Measurements from ENCODE around the gene KRTAP3-2.
A peak's percentile ranks its signal among the peaks of the same experiment; 100 is the strongest.

The KRTAP3-2 gene

DNA sequence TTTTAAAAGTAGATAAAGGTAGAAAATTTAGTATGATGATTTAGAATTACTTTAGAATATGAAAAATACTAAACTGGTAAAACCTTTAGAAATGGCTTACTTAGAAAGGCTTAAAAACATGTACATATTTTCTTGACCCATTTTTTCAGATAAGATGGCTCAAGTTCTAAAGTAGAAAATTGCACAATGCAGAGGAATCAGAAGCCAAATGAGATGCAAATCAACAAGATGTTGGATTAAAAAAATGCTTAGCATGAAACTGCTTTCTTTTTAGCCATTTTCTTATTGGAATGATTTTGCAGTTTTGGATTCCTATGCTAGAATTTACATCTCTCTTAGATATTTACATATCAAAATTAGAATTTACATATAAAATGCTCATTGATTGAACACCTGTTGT lies 10.7 kb upstream of the KRTAP3-2 start:
- DNase-seq: no peak

DNA sequence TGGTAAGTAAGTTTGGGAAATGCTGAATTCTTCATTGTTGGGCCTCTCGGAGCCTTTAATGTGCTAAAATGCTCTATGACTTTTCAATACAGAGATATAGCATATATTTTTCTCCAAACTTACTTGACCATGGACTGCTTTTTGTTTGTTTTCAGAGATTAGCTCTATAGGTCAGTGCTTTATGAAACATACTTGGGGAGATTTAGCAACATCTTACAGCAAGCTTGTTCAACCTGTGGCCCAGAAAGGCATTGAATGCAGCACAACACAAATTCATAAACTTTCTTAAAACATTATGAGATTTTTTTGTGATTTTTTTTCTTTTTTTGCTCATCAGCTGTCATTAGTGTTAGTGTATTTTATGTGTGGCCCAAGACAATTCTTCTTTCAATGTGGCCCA lies 10.2 kb upstream of the KRTAP3-2 start:
- no peak for DNase-seq

- no peak for DNase-seq
Measured at GRCh38 chr17:41009301-41009760, 9.6 kb upstream of the KRTAP3-2 start.

DNA sequence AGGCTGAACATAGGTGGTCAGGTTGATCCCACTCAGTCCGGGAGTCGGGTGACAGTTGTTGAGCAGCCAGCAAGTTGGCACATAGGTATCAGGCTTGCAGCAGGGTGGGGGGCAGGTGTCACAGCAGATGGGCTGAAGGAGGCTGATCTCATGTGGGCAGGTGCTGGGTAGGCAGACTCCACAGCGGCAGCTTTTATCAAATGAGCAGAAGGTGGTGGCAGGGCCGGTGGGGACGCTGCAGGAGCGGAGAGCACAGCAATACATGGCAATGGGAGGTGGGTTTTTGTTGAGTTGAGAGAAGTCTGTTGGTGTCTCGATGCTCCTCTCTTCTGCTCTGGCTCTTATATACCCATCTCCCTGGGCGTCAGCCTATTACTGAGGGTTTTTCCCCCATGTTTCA lies 9.1 kb upstream of the KRTAP3-2 start, which contains the start of gene KRTAP3-1:
Gene KRTAP3-1 (minus strand): TSS at position 318 of the 400 bp plus-strand sequence. CDS start 54 bp downstream, at position 264.
- no peak for DNase-seq

GRCh38 chr17:41004397-41004796 lies 4.7 kb upstream of the KRTAP3-2 start:
- DNase-seq: no peak

GRCh38 chr17:41003926-41004325 lies 4.2 kb upstream of the KRTAP3-2 start:
- DNase-seq: no peak

DNA sequence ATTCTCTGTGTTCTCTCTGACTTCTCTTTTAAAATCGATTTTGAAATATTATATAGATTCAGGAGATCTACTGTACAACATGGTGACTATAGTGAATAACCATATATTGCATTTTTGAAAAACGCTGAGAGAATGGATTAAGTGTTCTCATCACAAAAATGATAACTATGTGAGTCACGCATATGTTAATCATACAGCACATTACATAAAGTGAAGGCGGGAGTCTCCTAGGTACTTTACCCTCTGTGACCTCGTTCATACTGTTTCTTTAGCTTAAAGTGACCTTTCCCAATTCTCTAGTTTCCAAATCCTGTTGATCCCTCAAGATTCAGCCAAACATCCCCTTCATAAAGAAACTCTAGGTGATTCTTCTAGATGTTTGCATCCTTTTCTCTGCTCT lies 3.1 kb upstream of the KRTAP3-2 start:
- DNase-seq: no peak

DNA sequence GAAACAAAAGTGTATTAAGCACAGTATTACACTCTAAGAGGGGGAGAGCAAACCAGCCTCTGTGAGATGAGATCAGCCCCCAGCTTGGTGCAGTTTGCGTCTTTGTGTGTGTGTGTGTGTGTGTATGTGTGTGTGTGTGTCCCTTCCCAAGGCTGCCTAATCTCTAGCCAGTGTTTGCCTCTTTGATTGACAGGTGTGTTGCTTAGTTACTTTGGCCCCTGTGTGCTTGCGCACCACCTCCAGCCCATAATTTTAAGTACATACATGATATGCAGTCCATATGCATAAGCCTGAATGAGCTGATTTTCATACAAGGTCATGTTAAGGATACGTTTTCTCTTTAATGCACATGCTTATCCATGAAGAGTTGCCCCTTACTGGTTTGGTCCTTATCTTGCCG lies 2.1 kb upstream of the KRTAP3-2 start:
- DNase-seq: no peak

GRCh38 chr17:40997361-40997760 lies 2.3 kb downstream of the KRTAP3-2 start:
- DNase-seq: no peak

DNA sequence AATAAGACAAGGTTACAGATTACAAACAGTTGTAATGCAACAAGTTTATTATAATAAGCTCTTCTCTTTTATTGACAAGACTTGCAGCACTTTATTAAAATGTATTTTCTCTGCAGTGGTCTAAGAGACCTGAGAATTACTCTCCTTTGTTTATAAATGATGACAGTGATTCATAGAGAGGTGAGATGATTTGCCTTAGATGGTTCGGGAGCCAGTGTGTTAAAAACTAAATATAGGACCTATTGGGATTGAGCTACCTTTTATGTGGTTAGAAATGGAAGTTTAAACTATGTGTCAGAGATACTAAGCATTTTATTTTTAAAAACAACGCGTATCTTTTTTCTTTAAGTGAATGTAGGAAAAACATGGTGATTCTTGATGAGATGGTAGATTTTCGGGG lies 2.9 kb downstream of the KRTAP3-2 start:
- no peak for DNase-seq

DNA sequence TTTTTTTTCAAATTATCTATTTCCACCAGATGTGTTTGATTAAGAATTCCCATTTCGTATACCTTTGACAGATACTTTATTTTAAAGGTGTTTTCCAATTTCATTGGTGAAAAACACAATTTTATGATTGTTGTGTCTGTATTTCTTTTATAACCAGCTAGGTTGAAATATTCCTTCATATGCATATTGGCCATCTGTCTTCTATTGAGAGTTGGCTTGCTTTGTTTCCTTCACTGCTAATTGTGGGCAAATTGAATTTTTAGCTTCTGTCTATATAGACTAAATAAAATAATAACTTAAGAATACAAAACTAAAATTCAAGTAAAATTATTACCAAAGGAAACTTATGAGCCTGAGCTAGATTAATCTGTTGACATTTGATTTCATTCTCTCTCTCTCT lies 4.6 kb downstream of the KRTAP3-2 start:
- DNase-seq: no peak

GRCh38 chr17:40993839-40994238 lies 5.9 kb downstream of the KRTAP3-2 start, which contains the start of gene KRTAP3-3:
TSS of gene KRTAP3-3 (minus strand) at chr17:40994164. CDS start at chr17:40994097, 67 bp downstream.
- no peak for DNase-seq

DNA sequence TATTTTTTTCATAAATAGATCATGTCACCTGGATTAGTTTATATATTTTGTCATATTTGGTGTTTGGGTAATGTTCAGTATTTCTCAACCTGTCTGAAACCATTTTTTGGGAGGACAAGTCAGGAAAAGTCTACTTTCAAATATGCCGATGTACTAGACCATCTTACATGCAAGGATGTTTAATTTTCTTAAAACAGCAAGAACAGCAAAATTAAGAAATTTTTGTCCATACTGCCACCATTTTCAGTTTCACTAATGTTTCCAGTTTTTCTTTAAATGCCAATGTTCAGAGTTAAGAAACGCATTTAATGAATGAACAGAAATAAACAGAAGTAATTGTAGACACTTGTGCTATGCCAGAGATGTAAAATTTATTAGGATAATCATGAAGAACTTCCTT lies 6.6 kb downstream of the KRTAP3-2 start:
- DNase-seq: no peak

- no peak for DNase-seq
Measured at GRCh38 chr17:40992666-40993065, 7.0 kb downstream of the KRTAP3-2 start.

DNA sequence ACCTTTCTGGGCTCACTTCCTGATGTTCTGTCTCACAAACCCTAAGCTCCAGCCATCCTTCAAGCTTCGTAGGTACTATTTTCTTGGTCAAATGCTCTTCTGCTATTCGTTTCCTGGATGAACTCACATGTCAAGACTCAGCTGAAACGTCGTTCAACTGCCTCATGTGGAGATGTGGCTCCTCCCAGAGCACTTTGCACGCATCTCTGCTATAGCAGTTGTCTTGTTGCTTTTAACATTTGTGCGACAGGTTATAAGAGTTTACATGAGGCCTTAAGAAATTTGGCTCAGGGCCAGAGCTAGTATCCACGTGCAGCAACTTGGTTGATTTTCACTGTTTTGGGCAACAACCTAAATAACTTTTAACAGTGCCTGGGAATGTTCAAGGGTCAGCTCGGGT lies 12.8 kb downstream of the KRTAP3-2 start:
- no peak for DNase-seq

DNA sequence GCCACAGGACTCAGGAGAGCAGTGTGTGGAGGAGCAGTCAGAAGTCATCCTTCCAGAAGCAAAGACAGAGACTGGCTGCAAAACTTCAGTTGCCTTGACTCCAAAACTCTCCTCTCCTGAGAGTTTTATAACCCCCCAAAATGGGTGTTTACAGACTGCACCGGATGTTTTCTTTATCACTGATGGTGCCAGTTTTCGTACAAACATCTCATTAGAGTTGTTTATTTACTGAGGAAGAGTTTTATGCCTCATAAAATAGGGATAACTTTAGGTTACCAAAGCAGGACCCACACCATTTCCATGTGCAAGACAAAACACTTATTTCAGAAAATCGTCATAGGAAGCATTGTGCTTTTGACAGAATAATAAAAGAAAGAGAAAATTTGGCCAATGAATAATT lies 15.5 kb downstream of the KRTAP3-2 start, which contains the start of gene KRT40:
Gene KRT40 (minus strand): TSS at position 101 of the 400 bp plus-strand sequence. CDS start 53 bp downstream, at position 48.
- no peak for DNase-seq

GRCh38 chr17:40981115-40981514 lies 18.6 kb downstream of the KRTAP3-2 start:
- no peak for DNase-seq

- peak in 17 of 56 donors; percentile 1 to 36 (median 9) for DNase-seq
Measured at GRCh38 chr17:40980596-40980995, 19.1 kb downstream of the KRTAP3-2 start.

- no peak for DNase-seq
Measured at GRCh38 chr17:40980117-40980516, 19.6 kb downstream of the KRTAP3-2 start.

GRCh38 chr17:40978575-40979151 lies 21.0 kb downstream of the KRTAP3-2 start:
- DNase-seq: no peak

DNA sequence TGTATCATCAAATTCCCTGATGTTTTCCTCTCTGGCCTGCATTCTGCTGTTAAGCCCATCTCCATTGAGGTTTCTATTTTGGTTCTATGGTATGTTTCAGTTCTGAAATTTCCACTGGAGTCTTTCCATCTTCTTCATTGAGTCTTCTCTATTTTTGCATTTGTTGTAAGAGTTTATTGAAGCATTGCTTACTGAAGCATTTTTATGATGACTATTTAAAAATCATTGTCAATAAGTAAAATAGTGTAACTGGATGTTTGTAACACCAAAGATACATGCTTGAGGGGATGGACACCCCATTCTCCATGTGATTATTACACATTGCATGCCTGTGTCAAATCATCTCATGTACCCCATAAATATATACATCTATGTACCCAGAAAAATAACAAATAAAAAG lies 24.2 kb downstream of the KRTAP3-2 start:
- DNase-seq: no peak

- no peak for DNase-seq
Measured at GRCh38 chr17:40974366-40974765, 25.3 kb downstream of the KRTAP3-2 start.

- DNase-seq: no peak
Measured at GRCh38 chr17:40967582-40967981, 32.1 kb downstream of the KRTAP3-2 start.

GRCh38 chr17:40966848-40967247 lies 32.9 kb downstream of the KRTAP3-2 start, which contains the start of gene KRT39:
TSS of gene KRT39 (minus strand) at chr17:40966948. CDS start at chr17:40966856, 92 bp downstream.
- no peak for DNase-seq
